ENCODE results near the gene GPRC5B. TPM values are rescaled to one million over a fixed set of nuclear protein-coding genes. Genes with fewer than 3 reads are reported as not detected.

The GPRC5B gene
- total RNA-seq, 1 donor from 2014 or later = 59.3 TPM

DNA sequence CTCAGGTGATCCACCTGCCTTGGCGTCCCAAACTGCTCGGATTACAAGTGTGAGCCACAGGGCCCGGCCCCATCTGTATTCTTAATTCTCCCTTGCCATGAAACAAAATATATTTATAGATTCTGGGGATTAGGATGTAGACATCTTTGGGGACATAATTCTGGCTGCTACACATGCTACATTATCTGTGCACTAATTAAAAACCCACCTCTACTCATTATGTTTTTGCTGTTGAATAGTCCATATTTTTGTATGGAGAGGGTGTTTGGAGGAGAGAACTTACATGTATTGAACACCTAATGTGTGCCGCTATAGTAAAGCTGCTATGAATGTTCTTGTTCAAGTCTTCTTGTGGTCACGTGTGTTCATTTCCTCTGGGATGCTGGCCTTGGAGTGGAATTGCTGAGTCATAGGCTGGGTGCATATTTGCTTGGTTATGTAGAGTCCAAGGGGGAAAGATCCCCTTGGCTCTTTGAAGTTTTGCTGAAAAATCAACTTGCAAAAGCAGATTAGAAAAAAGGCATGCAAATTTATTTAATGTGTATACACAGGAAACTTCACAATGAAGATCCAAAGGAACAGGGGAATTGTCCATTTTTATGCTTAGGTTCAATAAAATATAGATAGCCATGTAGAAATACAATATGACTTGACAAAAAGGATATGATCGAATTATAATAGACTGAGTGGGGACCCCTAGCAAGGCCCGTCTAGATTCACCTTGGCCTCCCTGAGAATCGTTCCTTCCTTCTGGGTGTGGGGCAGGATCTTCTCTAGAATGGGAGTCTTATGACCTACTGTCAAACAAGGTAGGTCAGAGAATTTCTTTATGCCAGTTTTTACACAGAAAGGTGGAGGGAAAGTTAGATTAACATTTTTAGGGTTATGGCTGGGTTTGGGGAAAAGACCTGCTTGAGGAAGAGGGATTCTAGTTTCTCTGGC lies 42.1 kb upstream of the GPRC5B start:
- Mint-ChIP-seq H3K9me3 (peaks cover 4% of the 10 kb centered on the region), H3K27ac (ENCODE audit: unreplicated experiment) (peak overlapping the region; percentile 73), H3K36me3 (ENCODE audit: low read depth) (no peaks in the 10 kb centered on the region), H3K4me1 (peaks cover 9% of the 10 kb centered on the region), H3K4me3 (no peak overlapping the region), H3K27me3 (ENCODE audit: low read depth) (peaks cover 12% of the 10 kb centered on the region)
- no peak for TF ChIP-seq CTCF (conservative IDR thresholded peaks at IDR 0.05)
- no peak for DNase-seq (ENCODE audit: low read depth, low spot score)

- no peak overlapping the region for H3K27ac Mint-ChIP-seq (ENCODE audit: unreplicated experiment)
- peaks cover 9% of the 10 kb centered on the region for H3K4me1 Mint-ChIP-seq
- peaks cover 16% of the 10 kb centered on the region for H3K27me3 Mint-ChIP-seq (ENCODE audit: low read depth)
- H3K36me3 Mint-ChIP-seq (ENCODE audit: low read depth) = no peaks in the 10 kb centered on the region
- H3K9me3 Mint-ChIP-seq = peaks cover 4% of the 10 kb centered on the region
- DNase-seq (ENCODE audit: low read depth, low spot score) = no peak
- no peak overlapping the region for H3K4me3 Mint-ChIP-seq
- no peak for TF ChIP-seq CTCF (conservative IDR thresholded peaks at IDR 0.05)
These were observed 38.7 kb upstream of the GPRC5B start for GRCh38 chr16:19923396-19923795.

DNA sequence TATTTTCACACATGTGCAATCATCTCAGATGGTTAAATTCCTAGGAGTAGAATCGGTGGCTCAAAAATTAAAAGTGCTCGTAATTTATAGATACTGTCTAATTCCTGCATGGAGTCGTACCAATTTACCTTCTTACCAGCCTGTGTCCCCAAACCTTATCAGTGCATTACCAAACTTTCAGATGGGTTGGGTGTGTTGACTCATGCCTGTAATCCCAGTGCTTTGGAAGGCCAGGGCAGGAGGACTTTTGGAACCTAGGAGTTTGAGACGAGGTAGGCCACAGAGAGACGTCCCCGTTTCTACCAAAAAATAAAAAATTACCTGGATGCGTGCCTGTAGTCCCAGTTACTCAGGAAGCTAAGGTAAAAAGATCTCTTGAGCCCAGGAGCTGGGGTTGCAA lies 34.5 kb upstream of the GPRC5B start:
- Mint-ChIP-seq H3K4me1 (no peaks in the 10 kb centered on the region), H3K27me3 (ENCODE audit: low read depth) (peaks cover 16% of the 10 kb centered on the region), H3K36me3 (ENCODE audit: low read depth) (no peaks in the 10 kb centered on the region), H3K27ac (ENCODE audit: unreplicated experiment) (no peak overlapping the region), H3K4me3 (no peak overlapping the region), H3K9me3 (no peaks in the 10 kb centered on the region)
- no peak for TF ChIP-seq CTCF (conservative IDR thresholded peaks at IDR 0.05)
- no peak for DNase-seq (ENCODE audit: low read depth, low spot score)

DNA sequence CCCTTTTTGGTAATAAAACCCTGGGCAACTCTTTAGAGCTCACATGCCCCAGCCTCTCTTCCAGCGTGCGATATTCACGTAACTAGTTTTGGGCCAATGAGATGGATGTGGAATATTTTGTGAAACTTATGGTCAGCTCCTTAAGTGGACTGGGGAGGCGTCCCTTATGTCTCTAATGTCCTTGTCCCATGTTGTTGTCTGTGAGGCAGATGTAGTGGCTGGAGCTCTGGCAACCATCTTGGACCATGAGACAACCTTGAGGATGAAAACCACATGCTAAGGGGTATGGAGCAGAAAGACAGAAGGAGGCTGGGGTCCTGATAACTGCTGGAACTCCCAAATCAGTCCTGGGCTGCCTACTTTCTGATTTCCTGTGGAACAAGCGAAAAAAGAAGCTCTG lies 31.4 kb upstream of the GPRC5B start:
- no peak for TF ChIP-seq CTCF (conservative IDR thresholded peaks at IDR 0.05)
- Mint-ChIP-seq H3K4me1 (peaks cover 5% of the 10 kb centered on the region), H3K27ac (ENCODE audit: unreplicated experiment) (no peak overlapping the region), H3K9me3 (no peaks in the 10 kb centered on the region), H3K36me3 (ENCODE audit: low read depth) (no peaks in the 10 kb centered on the region), H3K4me3 (no peak overlapping the region), H3K27me3 (ENCODE audit: low read depth) (peaks cover 13% of the 10 kb centered on the region)
- no peak for DNase-seq (ENCODE audit: low read depth, low spot score)

- Mint-ChIP-seq H3K27ac (ENCODE audit: unreplicated experiment) (no peak overlapping the region), H3K4me3 (no peak overlapping the region), H3K27me3 (ENCODE audit: low read depth) (peaks cover 4% of the 10 kb centered on the region), H3K36me3 (ENCODE audit: low read depth) (no peaks in the 10 kb centered on the region), H3K4me1 (peaks cover 5% of the 10 kb centered on the region), H3K9me3 (no peaks in the 10 kb centered on the region)
- DNase-seq (ENCODE audit: low read depth, low spot score) = no peak
- no peak for TF ChIP-seq CTCF (conservative IDR thresholded peaks at IDR 0.05)
These were observed 30.2 kb upstream of the GPRC5B start for GRCh38 chr16:19914877-19915276.
